IMR-90 (cell line): Measurements from ENCODE around the gene MPP2. TPM values are rescaled to one million over a fixed set of nuclear protein-coding genes. Genes with fewer than 3 reads are reported as not detected.
A peak's percentile ranks its signal among the peaks of the same experiment; 100 is the strongest.

Experiments used
- ATAC-seq: fragments of 200-7000 bp; cut with Tn5 transposase; 2 replicates; pipeline ENCODE4 v1.9.1; 2020; ENCODE audit warnings: low read depth, mild to moderate bottlenecking, moderate library complexity
- BruUV-seq: library from RNA; stranded (reverse); fragments of 400-500 nt; replicated peaks from 2 replicates; lab custom pipeline; 2021; lab: Mats Ljungman, UMichigan
- CTCF ChIA-PET: fragments of 300-600 bp; formaldehyde crosslinking; extraction: SDS; loops from one replicate; lab custom pipeline; 2021; ENCODE audit warnings: antibody characterized with exemption; lab: Yijun Ruan, JAX
- POLR2A ChIA-PET: fragments of 300-600 bp; sonication (Branson Sonifier 250); formaldehyde crosslinking; loops from one replicate; lab custom pipeline; 2022; ENCODE audit warnings: antibody characterized with exemption; ENCODE audit not compliant: unreplicated experiment; lab: Charles Lee
- DNase-seq: peaks from one replicate; pipeline ENCODE4 v3.0.0; 2013
- H2AFZ ChIP-seq: replicated peaks from 2 replicates; pipeline ENCODE3; 2013; ENCODE audit warnings: low read length, mild to moderate bottlenecking; ENCODE audit not compliant: poor library complexity
- H2AK5ac ChIP-seq: 2 replicates; pipeline ENCODE4 v1.6.1; 2013; ENCODE audit warnings: low read depth, low read length, inconsistent platforms
- H2AK9ac ChIP-seq: replicated peaks from 2 replicates; pipeline ENCODE3; 2013; ENCODE audit warnings: mild to moderate bottlenecking, low read depth, low read length, moderate library complexity; ENCODE audit not compliant: poor library complexity
- H2BK120ac ChIP-seq: 2 replicates; pipeline ENCODE4 v1.6.1; 2013; ENCODE audit warnings: low read depth, low read length, inconsistent platforms
- H2BK15ac ChIP-seq: 3 replicates; pipeline ENCODE4 v1.6.1; 2013; ENCODE audit warnings: low read depth, low read length, inconsistent platforms
- H2BK20ac ChIP-seq: 2 replicates; pipeline ENCODE4 v1.6.1; 2013; ENCODE audit warnings: low read depth, mild to moderate bottlenecking, inconsistent platforms, low read length, moderate library complexity
- H2BK5ac ChIP-seq: 2 replicates; pipeline ENCODE4 v1.6.1; 2013; ENCODE audit warnings: mild to moderate bottlenecking, low read depth, low read length, inconsistent platforms; ENCODE audit not compliant: poor library complexity, severe bottlenecking
- H3K14ac ChIP-seq: replicated peaks from 2 replicates; pipeline ENCODE4 v1.6.1; 2013; ENCODE audit warnings: low read depth, low read length, inconsistent platforms
- H3K18ac ChIP-seq: 2 replicates; pipeline ENCODE4 v1.6.1; 2013; ENCODE audit warnings: low read depth, low read length, control low read depth
- H3K23ac ChIP-seq: 2 replicates; pipeline ENCODE4 v1.6.1; 2013; ENCODE audit warnings: low read depth, low read length, inconsistent platforms
- H3K27ac ChIP-seq: 2 replicates; pipeline ENCODE4 v1.5.1; 2013; ENCODE audit warnings: mild to moderate bottlenecking, control low read depth, low read length; ENCODE audit not compliant: insufficient read depth
- H3K27me3 ChIP-seq: 2 replicates; pipeline ENCODE4 v1.6.1; 2013; ENCODE audit warnings: low read length; ENCODE audit not compliant: control insufficient read depth, insufficient read depth
- H3K36me3 ChIP-seq: 2 replicates; pipeline ENCODE4 v1.6.1; 2013; ENCODE audit warnings: low read length, mixed read lengths; ENCODE audit not compliant: control insufficient read depth, insufficient read depth
- H3K4ac ChIP-seq: 2 replicates; pipeline ENCODE4 v1.6.1; 2013; ENCODE audit warnings: low read depth, low read length, inconsistent platforms
- H3K4me1 ChIP-seq: 2 replicates; pipeline ENCODE4 v1.6.1; 2013; ENCODE audit warnings: low read length, mixed read lengths; ENCODE audit not compliant: control insufficient read depth, insufficient read depth
- H3K4me2 ChIP-seq: 2 replicates; pipeline ENCODE4 v1.6.1; 2013; ENCODE audit warnings: low read depth, mild to moderate bottlenecking, control low read depth, low read length, moderate library complexity
- H3K4me3 ChIP-seq: 2 replicates; pipeline ENCODE4 v1.5.1; 2013; ENCODE audit warnings: low read depth, mild to moderate bottlenecking, control low read depth, low read length, moderate library complexity; ENCODE audit not compliant: insufficient read depth
- H3K56ac ChIP-seq: 2 replicates; pipeline ENCODE4 v1.6.1; 2013; ENCODE audit warnings: low read length, inconsistent platforms; ENCODE audit not compliant: insufficient read depth; ENCODE audit errors: extremely low read depth
- H3K79me1 ChIP-seq, 2 experiments: 2 replicates each; pipeline ENCODE4 v1.6.1; 2013; ENCODE audit warnings: low read length in 2 of 2, inconsistent platforms in 1 of 2, low read depth in 1 of 2
- H3K9ac ChIP-seq: 2 replicates; pipeline ENCODE4 v1.6.1; 2013; ENCODE audit warnings: low read depth, low read length, control low read depth
- H3K9me1 ChIP-seq: 2 replicates; pipeline ENCODE4 v1.6.1; 2013; ENCODE audit warnings: low read length, inconsistent platforms; ENCODE audit not compliant: insufficient read depth
- H3K9me3 ChIP-seq: 2 replicates; pipeline ENCODE4 v1.6.1; 2013; ENCODE audit warnings: low read length; ENCODE audit not compliant: control insufficient read depth, insufficient read depth
- H4K20me1 ChIP-seq: 2 replicates; pipeline ENCODE4 v1.6.1; 2013; ENCODE audit warnings: low read length, inconsistent platforms; ENCODE audit not compliant: insufficient read depth
- H4K5ac ChIP-seq: 2 replicates; pipeline ENCODE4 v1.6.1; 2013; ENCODE audit warnings: mild to moderate bottlenecking, low read depth, low read length, control low read depth
- H4K8ac ChIP-seq, 2 experiments: 2 replicates each; pipeline ENCODE4 v1.6.1; 2013; ENCODE audit warnings: low read depth in 2 of 2, low read length in 2 of 2, control low read depth in 1 of 2, inconsistent platforms in 1 of 2
- H4K91ac ChIP-seq: 2 replicates; pipeline ENCODE4 v1.6.1; 2013; ENCODE audit warnings: low read depth, low read length, inconsistent platforms; ENCODE audit not compliant: insufficient read depth
- MAZ ChIP-seq: IDR thresholded peaks from 2 replicates; pipeline ENCODE4 v1.6.1; 2012; ENCODE audit warnings: low read depth, mild to moderate bottlenecking, low read length, improper control_type of control experiment, moderate library complexity, borderline replicate concordance
- POLR2A ChIP-seq: IDR thresholded peaks from 2 replicates; pipeline ENCODE4 v1.6.1; 2012; ENCODE audit warnings: mild to moderate bottlenecking, low read depth, low read length
- WGBS, 2 experiments: methylation state at CpG; one replicate each; pipeline versions ENCODE4 v1.1.5 to v1.1.7; 2013; ENCODE audit warnings: missing lambda C conversion rate in 2 of 2; ENCODE audit not compliant: insufficient read length in 1 of 2; ENCODE audit errors: extremely low coverage in 2 of 2; 5-methylcytosine and 5-hydroxymethylcytosine counted together
- dilution Hi-C: fragments of 300-500 bp; cut with HindIII; formaldehyde crosslinking; loops from one replicate; pipeline ENCODE4 v1.14.3; 2018; ENCODE audit warnings: low sequenced_read_pairs; ENCODE audit not compliant: unreplicated experiment
- in situ Hi-C: fragments of 300-500 bp; cut with MboI; formaldehyde crosslinking; loops from 3 replicates; pipeline ENCODE4 v1.14.3; 2019; ENCODE audit warnings: low sequenced_read_pairs, inconsistent platforms, mixed read lengths
- intact Hi-C: fragments of 100-400 bp; cut with micrococcal nuclease; formaldehyde crosslinking; loops from 2 replicates; pipeline ENCODE4 v1.10.0; 2022
- polyA plus RNA-seq, 3 experiments: library from polyadenylated mRNA; depleted of rRNA; stranded (reverse); fragments of >200 nt; gene quantifications; 2 replicates each; pipeline ENCODE4 v1.2.3, GENCODE V29; 2012; ENCODE audit warnings: low replicate concordance in 1 of 3
- total RNA-seq: library from RNA; depleted of rRNA; stranded (reverse); fragments of >200 nt; gene quantifications from 2 replicates; pipeline ENCODE4 v1.2.3, GENCODE V29; 2012
- TF ChIP-seq, protein P1 (sequence below): fragments of 150-350 bp; IDR thresholded peaks from 2 replicates; pipeline ENCODE4 v1.6.1; 2017; ENCODE audit warnings: mild to moderate bottlenecking, antibody characterized with exemption, low read length, low read depth

The MPP2 gene
- total and polyA plus RNA-seq, 2 of the 4 experiments (the other 2 are of a cell fraction), result 3.2 to 3.8 TPM

DNA sequence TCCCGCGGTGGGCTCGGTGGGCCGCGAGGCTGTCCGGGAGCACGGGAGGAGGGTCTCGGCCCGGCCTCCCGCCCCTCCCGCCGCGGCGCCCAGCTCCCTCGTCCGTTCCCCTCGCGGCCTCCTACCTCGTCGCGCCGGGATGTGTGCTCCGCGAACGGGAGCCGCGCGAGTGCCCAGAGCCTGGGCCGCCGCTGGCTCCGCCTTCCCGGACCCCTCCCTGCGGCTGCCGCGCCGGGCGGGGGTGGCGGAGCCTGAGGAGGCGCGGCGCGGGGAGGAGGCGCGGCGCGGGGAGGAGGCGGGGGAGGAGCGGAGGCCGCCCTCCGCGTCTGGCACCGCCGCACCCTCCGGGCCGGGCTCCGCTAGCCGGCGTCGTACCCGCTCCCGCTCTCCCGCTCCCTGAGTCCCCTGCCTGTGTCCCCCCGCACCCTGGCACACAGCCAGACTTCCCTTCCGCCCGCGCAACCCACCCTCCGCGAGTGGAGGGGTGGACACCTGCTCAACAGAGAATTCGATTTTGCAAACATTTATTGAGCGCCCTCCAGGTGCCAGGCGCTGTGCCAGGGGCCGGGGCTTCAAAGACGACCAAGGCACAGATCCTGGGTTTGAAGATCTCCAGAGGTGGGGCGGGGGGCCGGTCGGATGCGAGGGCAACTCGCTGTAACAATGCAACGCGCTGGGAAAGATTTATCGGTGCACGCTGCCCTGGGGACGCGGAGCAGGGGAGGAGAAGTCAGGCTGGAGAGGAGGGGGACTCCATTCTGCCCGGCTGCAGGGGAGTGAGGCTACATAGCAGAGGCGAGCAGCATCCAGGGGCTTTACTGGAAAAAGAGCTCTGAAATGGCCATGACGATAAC lies 74.1 kb downstream of the MPP2 start, which contains the start of gene MPP3:
MPP3 (minus strand) TSS at position 171 of the 854 bp plus-strand sequence. CDS start 1,240 bp downstream, outside the sequence.
- H2BK5ac ChIP-seq, result peak within 1 kb of the TSS; percentile 63
- peak within 1 kb of the TSS; percentile 41 for H2BK120ac ChIP-seq
- H3K79me1 ChIP-seq, result peaks cover 11 to 35% of the 10 kb centered on the region in 2 experiments
- 0 out of 2 replicates have a peak, but pooled peaks cover 6% of the 10 kb centered on the region for H4K20me1 ChIP-seq
- peaks cover 5% of the 10 kb centered on the region for H3K4me1 ChIP-seq
- peak; percentile 97 for ATAC-seq
- peak within 1 kb of the TSS; percentile 85 for H3K4me2 ChIP-seq
- H2AK9ac ChIP-seq, result peak within 1 kb of the TSS; percentile 97
- H3K18ac ChIP-seq, result no peak within 1 kb of the TSS; the same call in 1 of the 2 replicates
- no TSS peak for BruUV-seq
- peak within 1 kb of the TSS; percentile 66; the same call in 1 of the 2 replicates for H3K23ac ChIP-seq
- peaks cover 11% of the 10 kb centered on the region; the same call in 1 of the 2 replicates for H3K9me1 ChIP-seq
- WGBS, 2 experiments, result 4% methylated on average over 19 of the region's 87 CpGs; no CpG with 5 or more reads in 1 of the 2 experiments
- peak within 1 kb of the TSS; percentile 78 for H2AK5ac ChIP-seq
- TF ChIP-seq POLR2A (peak; percentile 85), MAZ (peak; percentile 93)
- TF ChIP-seq, protein P1, sequence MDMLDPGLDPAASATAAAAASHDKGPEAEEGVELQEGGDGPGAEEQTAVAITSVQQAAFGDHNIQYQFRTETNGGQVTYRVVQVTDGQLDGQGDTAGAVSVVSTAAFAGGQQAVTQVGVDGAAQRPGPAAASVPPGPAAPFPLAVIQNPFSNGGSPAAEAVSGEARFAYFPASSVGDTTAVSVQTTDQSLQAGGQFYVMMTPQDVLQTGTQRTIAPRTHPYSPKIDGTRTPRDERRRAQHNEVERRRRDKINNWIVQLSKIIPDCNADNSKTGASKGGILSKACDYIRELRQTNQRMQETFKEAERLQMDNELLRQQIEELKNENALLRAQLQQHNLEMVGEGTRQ, result no peak
- ChIA-PET CTCF (interaction anchor here (1.8 kb wide), 1 partner anchor 66 kb away, joined by 3 read pairs; no protein-coding TSS in a partner anchor), POLR2A (no interaction called here)
- H3K4ac ChIP-seq, result peak within 1 kb of the TSS; percentile 76
- no peaks in the 10 kb centered on the region for H3K27me3 ChIP-seq
- peaks cover 18% of the 10 kb centered on the region for H3K36me3 ChIP-seq
- peak within 1 kb of the TSS; percentile 70; the same call in 1 of the 2 replicates for H3K27ac ChIP-seq
- H2BK20ac ChIP-seq, result no peak within 1 kb of the TSS
- in situ Hi-C loops (no loop called here), intact Hi-C loops (loop anchor here (2.0 kb wide), 1 partner anchor 54 kb away; the partner anchor contains the start of gene DUSP3), dilution Hi-C loops (no loop called here)
- no peaks in the 10 kb centered on the region for H3K9me3 ChIP-seq
- H2BK15ac ChIP-seq, result peak within 1 kb of the TSS; percentile 26; the same call in 1 of the 3 replicates
- H3K9ac ChIP-seq, result peak within 1 kb of the TSS; percentile 74
- peak within 1 kb of the TSS; percentile 84 for H4K91ac ChIP-seq
- DNase-seq, result peak; percentile 59
- H2AFZ ChIP-seq, result peak within 1 kb of the TSS; percentile 98
- H3K14ac ChIP-seq, result peak within 1 kb of the TSS; percentile 84
- peak within 1 kb of the TSS; percentile 8 to 61; a peak in 2 of 4 replicates for H4K8ac ChIP-seq
- H3K56ac ChIP-seq, result no peak within 1 kb of the TSS
- peak within 1 kb of the TSS; percentile 25 for H4K5ac ChIP-seq
- H3K4me3 ChIP-seq, result peak within 1 kb of the TSS; percentile 86
